Stimulated activated naive CD8-positive, alpha-beta T cell treated with anti-CD3 and anti-CD28 coated beads, Interleukin-15, Interleukin-2, amounts not matched to agents 100 U/mL and 50 U/mL, for 24 hours (primary cell): ENCODE results near the gene ORM1.

Experiments
- ATAC-seq: fragments of 150-1000 bp; cut with Tn5 transposase; one replicate; pipeline ENCODE4 v1.10.0; 2021
- DNase-seq: peaks from one replicate; pipeline ENCODE4 v3.0.0; 2021

The ORM1 gene

DNA sequence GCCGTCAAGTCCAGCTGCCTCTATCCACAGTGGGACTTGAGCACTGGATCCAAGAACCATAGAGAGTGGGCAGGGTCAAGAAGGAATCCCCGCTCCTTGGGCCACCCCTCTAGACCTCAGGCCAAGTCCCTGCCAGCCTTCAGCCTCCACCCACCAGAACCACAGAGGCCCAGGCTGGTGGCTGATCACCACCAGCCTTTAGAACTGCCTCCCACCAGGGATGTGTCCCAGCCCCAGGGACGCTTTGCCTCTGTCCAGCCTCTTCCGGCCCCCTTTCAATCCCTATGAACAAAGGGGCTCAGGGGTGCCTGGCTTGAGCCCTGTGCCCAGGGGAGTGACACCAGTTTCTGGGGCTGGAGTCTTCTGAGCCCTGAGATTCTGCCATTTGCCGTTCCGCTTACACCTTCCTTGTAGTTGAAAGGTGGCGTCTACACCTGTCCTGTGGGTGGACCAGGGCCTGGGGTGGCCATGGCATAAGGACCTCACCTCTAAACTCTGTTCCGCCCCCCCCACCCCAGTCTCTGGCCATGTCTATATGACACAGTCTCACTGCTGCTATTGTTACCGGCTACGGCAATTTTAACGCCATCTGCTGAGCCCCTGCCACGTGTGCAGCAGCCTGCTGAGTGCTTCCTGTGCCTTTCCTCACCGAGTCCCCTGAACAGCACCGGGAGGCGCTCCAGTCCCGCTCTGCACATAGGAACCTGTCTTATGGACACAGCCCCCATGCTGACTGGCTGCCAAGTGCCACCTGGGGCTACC is 35.7 kb upstream of the ORM1 start:
- ATAC-seq (no peak), DNase-seq (no peak)

DNA sequence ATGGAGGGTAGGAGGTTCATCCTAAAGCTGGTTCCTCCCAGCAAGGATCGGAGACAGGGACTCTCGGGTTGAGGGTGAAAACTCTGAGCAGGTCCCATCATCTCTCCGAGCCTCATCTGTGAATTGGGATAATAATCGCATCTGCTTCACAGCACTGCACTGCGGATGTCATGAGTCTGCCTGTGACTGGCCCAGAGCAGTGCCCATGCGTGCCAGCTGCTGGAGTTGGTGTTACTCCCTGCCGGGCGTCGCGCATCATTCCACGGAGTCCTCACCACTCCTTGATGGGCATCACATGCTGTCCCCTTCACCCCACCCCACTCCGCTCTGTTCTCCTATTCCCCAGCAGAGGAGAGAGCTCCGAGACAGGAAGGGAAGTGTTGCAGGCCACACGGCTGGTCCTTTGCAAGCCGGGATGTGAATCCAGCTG is 35.1 kb upstream of the ORM1 start:
- DNase-seq, result no peak
- ATAC-seq, result no peak

DNA sequence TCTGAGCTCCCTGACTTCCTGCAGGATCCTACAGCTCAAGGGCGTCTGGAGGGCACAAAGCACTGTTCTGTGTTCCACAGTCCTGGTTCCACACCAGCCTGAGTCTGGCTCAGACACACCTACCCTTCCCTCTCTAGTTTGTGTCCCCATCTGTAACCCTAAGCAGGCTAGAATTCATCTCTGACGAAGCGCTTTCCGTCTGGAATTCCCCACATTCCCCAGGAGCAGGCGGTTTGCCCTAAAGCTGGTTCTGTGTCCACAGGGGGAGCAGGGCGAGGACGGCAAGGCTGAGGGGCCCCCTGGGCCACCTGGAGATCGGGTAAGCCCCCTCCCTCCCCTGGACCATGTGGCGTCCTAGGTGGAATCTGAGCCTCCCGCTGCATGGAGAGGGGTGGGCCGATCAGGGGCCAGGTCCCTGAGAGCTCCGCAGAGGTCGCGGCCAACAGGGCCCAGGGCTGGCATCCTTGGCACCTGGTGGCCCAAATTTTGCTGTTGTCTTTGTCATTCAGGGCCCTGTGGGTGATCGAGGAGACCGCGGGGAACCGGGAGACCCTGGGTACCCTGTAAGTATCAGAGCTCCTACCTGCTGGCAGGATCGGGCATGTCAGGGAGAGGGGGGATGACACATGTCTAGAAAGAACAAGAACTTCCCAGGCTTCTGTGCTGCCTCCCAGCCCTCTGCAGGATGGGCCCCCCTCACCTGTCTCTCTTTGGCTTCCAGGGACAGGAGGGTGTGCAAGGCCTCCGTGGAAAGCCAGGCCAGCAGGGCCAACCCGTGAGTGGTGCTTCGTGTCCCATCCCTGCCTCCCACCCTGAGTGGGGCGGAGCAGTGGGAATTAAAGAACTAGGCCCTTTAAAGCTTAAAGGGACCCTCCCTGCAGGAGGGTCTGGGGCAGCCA is 34.5 kb upstream of the ORM1 start:
- ATAC-seq (no peak), DNase-seq (no peak)

DNA sequence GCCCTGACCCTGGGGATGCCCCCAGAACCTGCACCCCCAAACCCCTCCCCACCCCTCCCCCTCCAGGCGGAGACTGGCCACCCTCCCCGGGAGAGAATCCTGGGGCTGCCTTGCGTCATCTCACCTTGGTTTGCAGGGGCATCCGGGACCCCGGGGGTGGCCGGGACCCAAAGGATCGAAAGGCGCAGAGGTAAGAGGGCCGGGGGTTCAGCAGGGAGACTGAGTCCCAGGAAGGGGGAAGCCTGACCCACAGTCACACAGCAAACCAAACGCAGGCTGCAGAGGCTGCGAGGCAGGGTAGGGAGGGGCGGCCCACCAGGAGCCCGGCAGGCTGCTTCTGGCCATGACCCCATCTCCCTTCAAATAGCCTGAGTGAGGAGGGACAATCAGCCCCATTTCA is 33.8 kb upstream of the ORM1 start:
- DNase-seq (no peak), ATAC-seq (no peak)

DNA sequence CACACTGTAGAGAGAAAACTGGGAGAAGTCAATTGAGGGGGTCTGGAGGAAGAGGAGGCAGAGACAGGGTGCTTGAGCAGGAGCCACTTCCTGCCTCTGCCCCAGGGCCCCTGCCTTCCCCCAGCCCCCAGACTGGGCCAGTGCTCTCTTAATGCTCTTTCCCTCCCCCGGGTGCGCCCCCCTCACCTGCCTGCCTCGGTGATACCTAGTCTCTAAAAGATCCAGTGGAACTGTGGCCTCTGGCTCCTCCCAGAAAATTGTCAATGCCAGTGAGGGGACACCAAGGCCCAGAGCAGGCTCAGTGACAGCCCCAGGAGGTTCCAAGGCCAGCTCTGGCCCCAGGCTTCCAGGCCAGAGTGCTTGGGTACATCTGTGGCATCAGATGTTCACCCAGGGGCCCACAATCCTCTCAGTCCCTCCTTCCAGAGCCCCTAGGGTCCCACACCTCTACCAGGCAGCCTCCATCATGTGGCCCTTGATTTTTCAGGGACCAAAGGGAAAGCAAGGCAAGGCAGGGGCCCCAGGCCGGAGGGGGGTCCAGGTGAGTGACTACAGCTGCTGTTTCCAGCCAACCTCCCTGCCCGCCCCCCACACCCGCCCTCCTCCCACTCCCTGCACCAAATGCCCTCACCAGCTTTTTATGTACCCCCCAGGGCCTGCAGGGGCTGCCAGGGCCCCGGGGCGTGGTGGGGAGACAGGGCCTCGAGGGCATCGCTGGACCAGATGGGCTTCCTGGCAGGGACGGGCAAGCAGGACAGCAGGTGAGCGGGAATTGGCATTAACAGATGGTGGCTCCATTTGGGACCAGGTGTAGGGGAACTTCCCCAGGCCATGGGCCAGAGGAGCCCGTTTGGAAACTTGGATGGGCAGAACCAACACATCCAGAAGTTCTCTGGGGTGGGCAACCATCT is 33.1 kb upstream of the ORM1 start:
- ATAC-seq (no peak), DNase-seq (no peak)

DNA sequence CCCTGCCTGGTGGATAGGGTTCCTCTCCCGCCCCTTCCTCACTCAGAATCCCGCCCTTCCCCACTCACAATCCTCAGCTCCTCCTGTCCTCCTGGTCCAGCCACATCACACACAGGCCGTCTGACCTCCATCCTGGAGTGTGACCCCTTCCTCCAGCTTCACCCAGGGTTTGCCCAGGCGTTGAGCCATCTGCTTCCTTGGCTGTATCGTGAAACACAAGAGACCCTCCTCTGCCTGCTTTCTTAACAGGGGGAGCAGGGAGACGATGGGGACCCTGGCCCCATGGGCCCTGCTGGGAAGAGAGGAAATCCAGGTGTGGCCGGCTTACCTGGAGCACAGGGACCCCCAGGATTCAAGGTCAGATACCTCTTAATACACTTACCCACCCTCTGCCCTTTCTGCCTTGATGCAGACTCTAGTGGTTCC is 32.3 kb upstream of the ORM1 start:
- DNase-seq (no peak), ATAC-seq (no peak)

DNA sequence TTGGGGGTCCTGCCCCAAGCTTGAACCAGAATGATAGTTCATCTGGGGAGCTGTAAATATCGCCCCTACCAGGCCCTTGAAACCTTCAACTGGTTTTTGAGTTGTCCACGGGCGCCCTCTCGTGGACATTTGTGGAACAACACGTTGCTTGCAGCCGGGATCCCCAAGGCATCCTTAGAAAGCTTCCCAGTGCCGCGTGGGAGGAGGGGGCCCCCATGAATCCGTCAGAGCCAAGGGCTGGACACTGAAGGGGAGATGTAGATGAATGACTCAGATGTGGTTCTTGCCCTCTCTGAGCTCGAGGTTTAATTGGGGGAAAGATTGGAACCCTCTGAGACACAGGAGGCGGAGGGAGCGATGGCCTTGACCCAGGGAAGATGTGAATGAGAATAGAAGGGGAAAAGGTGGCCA is 31.8 kb upstream of the ORM1 start:
- ATAC-seq, result peak; percentile 40

DNA sequence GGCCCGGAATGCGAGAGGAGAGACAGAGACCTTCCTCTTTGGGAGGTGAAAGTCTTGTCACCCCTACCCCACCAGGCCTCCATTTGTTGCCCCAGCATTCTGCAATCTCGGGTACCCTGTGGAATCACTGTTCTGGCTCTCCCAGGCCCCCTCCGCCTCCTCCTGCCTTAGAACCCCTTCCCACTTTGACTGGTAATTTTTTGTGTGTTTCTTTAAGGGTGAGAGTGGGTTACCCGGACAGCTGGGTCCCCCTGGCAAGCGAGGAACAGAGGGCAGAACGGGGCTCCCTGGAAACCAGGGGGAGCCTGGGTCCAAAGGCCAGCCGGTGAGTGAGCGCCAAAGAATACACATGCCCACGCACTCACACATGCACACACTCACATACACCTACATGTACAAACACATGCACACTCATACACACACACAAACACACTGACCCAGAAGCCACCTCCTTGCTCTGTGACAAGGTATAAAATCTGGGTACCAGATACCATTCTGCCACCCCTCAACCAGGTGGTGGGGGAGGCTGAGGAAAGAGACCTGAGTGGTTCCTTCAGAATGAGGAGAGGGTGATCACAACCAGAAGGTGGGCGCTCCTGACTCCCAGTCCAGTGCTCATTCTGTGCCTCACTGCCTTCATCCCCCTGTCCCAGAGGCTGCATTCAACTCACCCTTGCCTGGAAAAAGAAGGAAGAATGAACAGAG is 30.9 kb upstream of the ORM1 start:
- DNase-seq (no peak), ATAC-seq (no peak)

More for the DNA sequence above, 31.8 kb upstream of the ORM1 start:
- peak; percentile 79 for DNase-seq

DNA sequence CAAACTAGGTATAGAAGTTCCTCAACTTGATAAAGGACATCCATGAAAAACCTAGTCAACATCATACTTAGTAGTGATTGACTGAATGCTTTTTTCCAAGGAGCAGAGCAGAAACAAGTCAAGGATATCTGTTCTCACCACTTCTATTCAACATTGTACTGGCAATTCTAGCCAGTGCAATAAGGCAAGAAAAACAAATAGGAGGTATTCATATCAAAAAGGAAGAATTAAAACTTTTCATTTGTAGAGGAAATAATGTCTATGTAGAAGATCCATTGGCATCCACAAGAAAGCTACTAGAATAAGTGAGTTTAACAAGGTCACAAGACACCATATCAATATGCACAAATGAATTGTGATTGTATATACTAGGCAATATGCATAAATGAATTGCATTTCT is 28.2 kb upstream of the ORM1 start:
- ATAC-seq, result no peak
- no peak for DNase-seq

DNA sequence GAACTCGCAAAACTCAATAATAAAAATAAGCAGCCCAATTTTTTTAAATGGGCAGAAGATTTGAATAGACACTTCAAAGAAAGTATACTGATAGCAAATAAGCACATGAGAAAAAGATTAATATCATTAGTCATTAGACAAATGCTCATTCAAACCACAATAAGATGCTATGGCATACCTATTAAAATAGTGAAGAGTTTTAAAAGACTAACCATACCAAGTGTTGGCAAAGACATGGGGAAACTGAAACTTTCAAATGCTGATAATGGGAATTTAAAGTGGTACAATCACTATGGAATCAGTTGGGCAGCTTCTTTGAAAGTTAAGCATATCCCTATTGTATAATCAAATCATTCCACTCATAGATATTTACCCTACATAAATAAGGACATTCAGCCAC is 26.6 kb upstream of the ORM1 start:
- ATAC-seq, result no peak
- DNase-seq, result no peak

DNA sequence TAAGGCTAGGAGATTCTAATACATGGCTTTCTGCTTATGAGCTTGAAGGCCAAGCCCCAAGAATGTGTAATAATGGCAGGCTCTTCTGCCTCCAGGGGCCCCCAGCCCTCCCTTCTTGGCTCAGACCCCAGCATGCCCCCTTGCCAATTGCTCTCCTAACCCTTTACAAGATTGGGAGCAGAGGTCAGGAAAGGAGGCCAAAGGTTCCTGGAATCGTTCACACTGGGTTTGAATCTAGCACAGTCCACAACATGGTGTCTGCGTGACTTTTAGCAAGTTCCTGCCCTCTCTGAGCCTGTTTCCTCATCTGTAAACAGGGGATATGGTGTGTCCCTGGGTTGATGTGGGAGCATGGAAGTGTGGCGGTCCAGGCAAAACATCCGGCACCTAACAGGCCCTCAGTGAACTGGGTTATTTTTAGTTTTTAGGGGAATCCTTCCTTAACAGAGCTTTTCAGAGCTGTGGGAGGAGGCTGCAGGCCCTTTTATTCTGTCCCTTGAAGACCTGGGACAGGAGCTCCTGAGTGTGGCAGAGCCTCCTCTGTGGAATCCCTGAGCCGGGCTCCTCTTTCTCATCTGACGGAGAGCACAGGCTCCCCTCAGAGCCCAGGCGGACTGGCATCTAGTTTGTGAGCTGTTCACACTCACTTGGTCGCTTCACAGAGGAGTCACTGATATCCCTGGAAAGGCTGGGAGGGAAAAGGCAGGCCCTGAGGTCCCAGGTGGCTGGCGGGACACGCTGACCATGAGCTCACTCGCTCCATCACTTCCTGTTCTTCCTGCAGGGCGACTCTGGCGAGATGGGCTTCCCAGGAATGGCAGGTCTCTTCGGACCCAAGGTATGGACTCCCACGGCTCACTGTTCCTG is 23.4 kb upstream of the ORM1 start:
- ATAC-seq, result no peak
- DNase-seq, result no peak

DNA sequence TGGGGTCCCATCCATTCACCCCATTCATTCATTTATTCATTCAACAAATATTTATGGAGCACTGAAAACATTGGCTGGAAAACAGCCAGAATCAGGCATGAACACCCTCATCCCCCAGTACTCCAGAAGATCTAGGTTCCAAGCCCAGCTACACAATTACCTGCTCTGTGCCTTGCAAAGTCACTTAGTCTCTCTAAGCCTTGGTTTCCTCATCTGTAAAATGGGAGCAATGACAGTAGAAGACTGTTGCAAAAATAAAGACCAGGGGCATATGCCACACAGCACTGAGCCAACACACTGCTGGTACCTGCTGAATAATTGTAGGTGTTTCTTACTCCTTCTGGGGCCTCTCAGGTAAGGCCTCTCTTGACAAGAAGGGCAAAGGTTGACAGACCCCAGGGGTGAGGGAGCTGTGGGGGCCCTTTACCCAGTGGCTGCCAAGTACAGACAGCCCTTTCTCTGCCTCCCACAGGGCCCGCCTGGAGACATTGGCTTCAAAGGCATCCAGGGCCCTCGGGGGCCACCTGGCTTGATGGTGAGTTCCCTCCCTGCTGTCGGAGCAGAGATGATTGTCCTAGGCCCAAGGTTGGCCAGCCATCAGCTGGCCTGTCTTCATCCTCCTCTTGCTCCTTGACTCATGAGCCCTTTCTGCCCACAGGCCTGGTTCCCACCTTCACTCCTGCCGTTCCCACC is 22.6 kb upstream of the ORM1 start:
- no peak for DNase-seq

DNA sequence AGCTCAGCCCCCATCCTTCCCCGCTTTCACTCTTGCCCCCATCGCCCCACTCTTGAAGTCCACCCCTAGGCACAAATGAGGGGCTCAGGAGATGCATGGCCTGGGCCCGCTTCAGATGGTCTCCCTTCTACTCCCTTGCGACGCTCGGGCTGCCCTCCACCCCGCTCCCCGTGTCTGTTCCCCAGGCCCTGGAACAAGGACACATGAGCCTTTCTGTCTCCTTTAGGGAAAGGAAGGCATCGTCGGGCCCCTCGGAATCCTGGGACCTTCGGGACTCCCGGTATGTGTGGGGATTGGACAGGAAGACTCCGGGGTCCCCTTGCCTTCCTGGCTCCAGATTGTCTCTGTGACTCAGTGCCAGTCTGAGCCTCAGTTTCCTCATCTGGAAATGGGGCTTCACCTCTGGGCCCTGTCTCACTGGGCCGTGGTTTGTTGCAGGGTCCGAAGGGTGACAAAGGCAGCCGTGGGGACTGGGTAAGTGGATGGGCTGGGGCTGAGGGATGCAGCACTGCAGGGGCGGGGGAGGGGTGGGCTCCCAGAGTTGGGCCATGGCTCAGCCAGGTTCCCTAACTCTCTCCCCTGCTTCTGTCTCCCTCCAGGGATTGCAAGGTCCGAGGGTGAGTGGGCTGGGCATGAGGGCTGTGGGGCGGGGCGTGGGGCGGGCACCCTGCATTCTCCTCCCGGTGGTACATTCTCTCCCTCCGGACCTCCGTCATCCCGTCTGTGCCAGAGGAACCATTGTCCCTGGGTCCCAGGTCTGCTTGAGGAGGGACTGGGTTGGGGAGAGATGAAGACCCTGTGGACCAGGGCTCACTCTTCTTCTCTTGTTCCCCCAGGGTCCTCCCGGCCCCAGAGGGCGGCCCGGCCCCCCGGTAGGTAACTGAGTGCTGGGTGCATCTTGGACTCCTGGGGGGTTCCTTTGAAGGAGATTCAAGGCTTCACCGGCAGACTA is 21.8 kb upstream of the ORM1 start:
- ATAC-seq, result no peak
- no peak for DNase-seq

More for the DNA sequence above, 22.6 kb upstream of the ORM1 start:
- no peak for ATAC-seq

DNA sequence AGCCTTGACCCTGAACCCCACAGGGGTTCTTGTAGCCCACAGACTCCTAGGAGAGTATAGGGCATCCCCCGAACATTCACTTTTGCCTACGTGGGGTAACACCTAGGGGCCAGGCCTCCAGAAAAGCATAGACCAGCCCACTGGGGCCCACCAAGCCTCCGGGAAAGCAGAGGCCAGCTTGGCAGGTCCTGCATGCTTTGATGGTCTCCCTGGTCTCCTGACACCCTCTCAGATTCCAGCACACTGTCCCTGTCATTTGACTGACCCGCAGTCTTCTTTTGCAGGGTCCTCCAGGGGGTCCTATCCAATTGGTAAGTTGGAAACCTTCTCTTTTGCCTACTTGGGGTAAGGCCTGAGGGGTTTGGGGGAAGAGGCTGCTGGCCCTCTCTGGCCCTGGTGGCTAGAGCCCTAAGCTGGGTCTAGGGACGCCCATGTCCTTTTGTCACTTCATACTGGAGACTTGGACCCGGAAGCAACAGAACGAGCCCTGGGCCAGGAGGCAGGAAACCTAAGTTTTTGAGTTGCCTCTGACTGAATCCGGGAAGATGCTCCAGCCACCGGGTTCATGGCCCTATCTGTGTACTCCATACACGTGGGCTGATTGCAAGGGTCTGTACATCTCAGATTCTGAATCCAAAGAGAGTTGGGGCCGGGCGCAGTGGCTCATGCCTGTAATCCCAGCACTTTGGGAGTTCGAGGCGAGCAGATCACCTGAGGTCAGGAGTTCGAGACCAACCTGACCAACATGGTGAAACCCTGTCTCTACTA is 20.9 kb upstream of the ORM1 start:
- no peak for DNase-seq
- ATAC-seq, result no peak

DNA sequence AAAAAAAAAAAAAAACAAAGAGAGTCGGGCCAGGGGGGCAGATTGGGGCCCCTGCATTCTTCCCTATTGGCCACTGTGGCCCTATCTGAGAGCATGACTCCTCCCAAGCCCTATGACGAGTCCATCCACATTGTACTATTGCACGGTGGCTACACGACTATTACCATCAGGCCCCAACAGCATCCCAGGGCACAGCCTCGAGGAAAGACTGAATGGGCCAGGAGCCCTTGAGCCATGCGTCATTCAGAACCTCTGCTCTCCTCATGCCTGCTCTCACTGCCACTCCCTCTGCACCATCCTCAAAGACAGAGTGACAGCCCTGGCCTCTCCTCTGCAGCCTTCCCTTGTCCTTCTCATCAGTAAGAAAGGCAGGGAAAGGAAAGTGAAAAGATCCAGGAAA is 20.2 kb upstream of the ORM1 start:
- no peak for ATAC-seq
- DNase-seq, result no peak

DNA sequence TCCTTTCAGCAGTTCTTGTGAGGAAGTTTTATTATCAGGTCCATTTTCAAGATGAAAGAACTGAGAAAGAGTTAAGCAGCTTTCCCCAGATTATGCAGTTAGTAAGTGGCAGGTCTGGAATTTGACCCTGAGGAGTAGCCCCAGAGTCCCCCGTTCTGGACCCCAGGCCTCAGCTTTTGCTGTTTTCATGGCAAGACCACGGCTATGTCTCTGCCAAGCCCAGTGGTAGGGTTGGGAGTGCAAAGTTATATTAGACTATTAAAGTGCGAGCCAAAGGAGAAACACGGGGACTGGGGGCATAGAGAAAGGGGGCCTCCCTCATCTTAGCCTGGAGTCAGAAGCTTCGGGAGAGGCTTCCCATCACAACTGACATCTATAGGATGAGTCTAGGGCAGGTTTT is 19.3 kb upstream of the ORM1 start:
- DNase-seq (no peak), ATAC-seq (no peak)

DNA sequence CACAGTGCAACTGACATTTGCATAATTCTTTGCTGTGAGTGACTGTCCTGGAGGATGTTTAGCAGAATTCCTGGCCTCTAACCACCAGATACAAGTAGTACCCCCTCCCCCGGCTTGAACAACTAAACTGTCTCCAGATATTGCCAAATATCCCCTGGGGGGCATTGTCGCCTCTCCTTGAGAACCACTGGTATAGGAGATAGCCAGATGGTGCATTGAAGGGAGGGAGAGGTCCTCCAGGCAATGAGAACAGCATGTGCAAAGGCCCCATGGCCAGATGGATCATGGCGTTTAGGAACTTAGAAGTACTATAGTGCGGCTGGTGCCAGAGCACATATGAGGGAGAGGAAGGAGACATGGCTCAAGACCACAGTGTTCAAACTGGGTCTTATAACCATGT is 18.9 kb upstream of the ORM1 start:
- no peak for ATAC-seq
- DNase-seq, result no peak
